Measurements from ENCODE around the gene C10orf120.

C10orf120 gene

GRCh38 chr10:122699796-122700455, at the start of gene C10orf120:
TSS of gene C10orf120 (minus strand) at chr10:122699846. CDS start at chr10:122699790, 56 bp downstream.
- TF ChIP-seq CTCF (IDR thresholded peaks at IDR 0.05; ENCODE audit: extremely low read depth, missing control alignments), result no peak
- DNase-seq (ENCODE audit: low spot score), result no peak

- no peak for TF ChIP-seq CTCF (IDR thresholded peaks at IDR 0.05; ENCODE audit: extremely low read depth, missing control alignments)
- DNase-seq (ENCODE audit: low spot score), result no peak
Measured at GRCh38 chr10:122748496-122748895, 48.9 kb upstream of the C10orf120 start.

GRCh38 chr10:122746408-122746807, 46.8 kb upstream of the C10orf120 start:
- no peak for DNase-seq (ENCODE audit: low spot score)
- TF ChIP-seq CTCF (IDR thresholded peaks at IDR 0.05; ENCODE audit: extremely low read depth, missing control alignments), result no peak

- no peak for DNase-seq (ENCODE audit: low spot score)
- no peak for TF ChIP-seq CTCF (IDR thresholded peaks at IDR 0.05; ENCODE audit: extremely low read depth, missing control alignments)
Measured at GRCh38 chr10:122744257-122744656, 44.6 kb upstream of the C10orf120 start.

- no peak for DNase-seq (ENCODE audit: low spot score)
- no peak for TF ChIP-seq CTCF (IDR thresholded peaks at IDR 0.05; ENCODE audit: extremely low read depth, missing control alignments)
Measured at GRCh38 chr10:122740640-122741039, 41.0 kb upstream of the C10orf120 start.

- no peak for TF ChIP-seq CTCF (IDR thresholded peaks at IDR 0.05; ENCODE audit: extremely low read depth, missing control alignments)
- DNase-seq (ENCODE audit: low spot score), result no peak
Measured at GRCh38 chr10:122738031-122738430, 38.4 kb upstream of the C10orf120 start.

GRCh38 chr10:122733931-122734665, 34.5 kb upstream of the C10orf120 start:
- no peak for DNase-seq (ENCODE audit: low spot score)
- TF ChIP-seq CTCF (IDR thresholded peaks at IDR 0.05; ENCODE audit: extremely low read depth, missing control alignments), result no peak

Measured in GM20000 (cell line).